ENCODE measurements around the gene NES.

Gene NES

DNA sequence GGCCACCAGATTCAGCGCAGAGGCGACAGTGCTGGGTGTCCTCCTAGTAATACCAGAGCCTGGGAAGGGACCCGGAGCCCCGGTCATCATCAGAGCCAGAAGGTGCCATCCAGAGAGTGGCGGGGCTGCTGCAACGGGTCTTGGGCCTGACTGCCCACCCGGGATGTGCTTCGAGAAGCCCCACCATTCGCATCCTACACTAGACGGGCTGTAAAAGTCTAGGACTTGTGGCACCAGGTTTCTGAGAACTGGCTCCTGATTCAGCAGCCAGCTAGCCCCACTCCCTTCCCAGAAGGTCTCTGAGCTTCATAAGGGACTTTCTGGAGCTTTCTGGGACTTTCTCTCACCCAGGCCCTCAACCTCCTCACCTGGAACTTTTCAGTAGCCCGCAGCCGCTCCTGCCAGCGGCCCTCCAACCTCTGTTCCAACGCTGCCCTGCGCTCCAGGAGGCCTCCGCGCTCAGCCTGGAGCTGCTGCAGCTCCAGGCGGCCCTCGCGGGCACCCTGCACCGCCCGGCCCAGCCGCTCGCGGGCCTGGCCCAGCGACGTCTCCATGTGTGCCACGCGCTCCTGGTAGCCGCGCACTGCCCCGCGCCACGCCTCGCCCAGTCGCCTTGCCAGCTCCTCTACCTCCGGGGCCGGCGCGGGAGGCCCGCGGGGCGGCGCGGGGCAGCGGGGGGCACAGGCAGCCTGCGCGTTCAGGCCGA lies 940 bp downstream of the NES start:
- H3K27ac ChIP-seq, result no peak overlapping the region
- ChIA-PET POLR2A (ENCODE audit: low non-redundant PET) (no interaction called here), CTCF (interaction anchor here (0.6 to 3.9 kb wide), 7 partner anchors 16 to 145 kb away, joined by 3 to 19 read pairs (median 5); partner anchors contain the start of gene CRABP2)
- TF ChIP-seq, protein P1, sequence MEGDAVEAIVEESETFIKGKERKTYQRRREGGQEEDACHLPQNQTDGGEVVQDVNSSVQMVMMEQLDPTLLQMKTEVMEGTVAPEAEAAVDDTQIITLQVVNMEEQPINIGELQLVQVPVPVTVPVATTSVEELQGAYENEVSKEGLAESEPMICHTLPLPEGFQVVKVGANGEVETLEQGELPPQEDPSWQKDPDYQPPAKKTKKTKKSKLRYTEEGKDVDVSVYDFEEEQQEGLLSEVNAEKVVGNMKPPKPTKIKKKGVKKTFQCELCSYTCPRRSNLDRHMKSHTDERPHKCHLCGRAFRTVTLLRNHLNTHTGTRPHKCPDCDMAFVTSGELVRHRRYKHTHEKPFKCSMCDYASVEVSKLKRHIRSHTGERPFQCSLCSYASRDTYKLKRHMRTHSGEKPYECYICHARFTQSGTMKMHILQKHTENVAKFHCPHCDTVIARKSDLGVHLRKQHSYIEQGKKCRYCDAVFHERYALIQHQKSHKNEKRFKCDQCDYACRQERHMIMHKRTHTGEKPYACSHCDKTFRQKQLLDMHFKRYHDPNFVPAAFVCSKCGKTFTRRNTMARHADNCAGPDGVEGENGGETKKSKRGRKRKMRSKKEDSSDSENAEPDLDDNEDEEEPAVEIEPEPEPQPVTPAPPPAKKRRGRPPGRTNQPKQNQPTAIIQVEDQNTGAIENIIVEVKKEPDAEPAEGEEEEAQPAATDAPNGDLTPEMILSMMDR (conservative IDR thresholded peaks at IDR 0.05; ENCODE audit: low read depth), result no peak
- DNase-seq (ENCODE audit: low spot score), result no peak

- ChIA-PET POLR2A (ENCODE audit: low non-redundant PET) (no interaction called here), CTCF (interaction anchor here (0.6 to 3.9 kb wide), 5 partner anchors 14 to 144 kb away, joined by 3 to 19 read pairs (median 3); no protein-coding TSS in a partner anchor)
- TF ChIP-seq, protein P1 (conservative IDR thresholded peaks at IDR 0.05; ENCODE audit: low read depth), result no peak
- no peak for DNase-seq (ENCODE audit: low spot score)
- no peak overlapping the region for H3K27ac ChIP-seq
These were observed 1.7 kb downstream of the NES start for GRCh38 chr1:156675210-156676113.

- no peak overlapping the region for H3K27ac ChIP-seq
- POLR2A ChIA-PET (ENCODE audit: low non-redundant PET), result no interaction called here
- CTCF ChIA-PET, result interaction anchor here (0.8 to 1.0 kb wide), 2 partner anchors 12 to 14 kb away, joined by 3 read pairs; no protein-coding TSS in a partner anchor
- TF ChIP-seq, protein P1 (conservative IDR thresholded peaks at IDR 0.05; ENCODE audit: low read depth), result no peak
- DNase-seq (ENCODE audit: low spot score), result no peak
These were observed 3.7 kb downstream of the NES start for GRCh38 chr1:156673387-156674121.

DNA sequence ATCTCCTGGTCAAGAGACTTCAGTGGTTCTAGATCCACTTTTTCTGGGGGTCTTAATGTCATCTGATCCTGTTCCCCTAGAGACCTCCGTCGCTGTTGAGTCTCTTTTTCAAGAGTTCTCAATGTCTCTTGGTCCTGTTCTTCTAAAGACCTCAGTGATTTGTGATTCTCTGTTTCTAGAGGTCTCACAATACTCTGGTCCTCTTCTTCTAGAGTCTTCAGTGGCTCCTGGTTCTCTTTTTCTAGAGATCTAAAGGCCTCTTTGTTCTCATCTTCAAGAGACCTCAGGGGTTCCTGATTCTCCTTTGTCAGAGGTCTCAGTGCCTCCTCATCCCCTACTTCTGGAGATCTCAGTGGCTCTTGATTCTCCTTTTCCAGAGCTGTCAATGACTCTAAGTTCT lies 5.4 kb downstream of the NES start:
- CTCF ChIA-PET, result interaction anchor here (0.7 to 1.0 kb wide), 2 partner anchors 18 to 218 kb away, joined by 3 to 4 read pairs; no protein-coding TSS in a partner anchor
- TF ChIP-seq, protein P1 (conservative IDR thresholded peaks at IDR 0.05; ENCODE audit: low read depth), result no peak
- DNase-seq (ENCODE audit: low spot score), result no peak
- POLR2A ChIA-PET (ENCODE audit: low non-redundant PET), result no interaction called here
- H3K27ac ChIP-seq, result no peak overlapping the region

DNA sequence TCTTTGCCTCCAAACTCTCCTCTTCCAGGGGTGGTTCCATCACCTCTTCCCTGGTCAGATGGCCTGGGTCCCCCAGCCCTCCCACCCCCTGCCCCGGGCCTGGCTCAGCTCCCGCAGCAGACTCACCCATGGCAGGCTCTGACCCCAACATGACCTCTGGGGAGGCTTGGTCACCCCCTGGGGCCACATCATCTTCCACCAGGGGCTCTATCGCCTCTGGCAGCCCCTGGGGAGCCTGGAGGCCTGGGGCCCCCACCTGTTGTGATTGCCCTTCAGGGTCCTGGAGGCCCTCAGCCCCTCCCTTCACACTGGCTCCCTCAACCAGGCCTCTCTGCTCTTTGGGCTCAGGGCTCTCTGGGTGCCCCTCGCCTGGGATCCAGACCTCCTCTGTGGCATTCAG lies 6.4 kb downstream of the NES start:
- no peak overlapping the region for H3K27ac ChIP-seq
- ChIA-PET POLR2A (ENCODE audit: low non-redundant PET) (no interaction called here), CTCF (interaction anchor here (0.6 to 1.0 kb wide), 3 partner anchors 27 to 219 kb away, joined by 3 to 6 read pairs (median 3); no protein-coding TSS in a partner anchor)
- no peak for DNase-seq (ENCODE audit: low spot score)
- TF ChIP-seq, protein P1 (conservative IDR thresholded peaks at IDR 0.05; ENCODE audit: low read depth), result no peak

DNA sequence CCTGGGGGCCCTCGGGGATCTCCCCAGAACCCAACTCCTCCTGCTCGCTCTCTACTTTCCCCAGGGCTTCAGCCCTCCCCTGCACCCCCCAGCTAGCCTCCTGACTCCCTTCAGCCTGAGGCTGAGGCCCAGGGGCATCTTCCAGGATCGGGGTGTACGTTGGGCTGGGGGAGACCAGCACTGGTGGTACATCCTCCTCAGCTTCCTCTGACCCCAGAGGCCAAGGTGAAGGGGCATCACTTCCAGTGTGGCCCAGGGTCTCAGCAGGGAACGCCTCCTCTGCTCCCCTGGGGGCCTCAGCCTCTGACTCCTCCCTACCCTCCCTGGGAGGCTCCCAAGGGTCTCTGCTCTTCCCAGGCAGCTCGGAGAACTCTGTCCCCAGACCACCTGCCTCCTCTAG lies 6.8 kb downstream of the NES start:
- no peak overlapping the region for H3K27ac ChIP-seq
- CTCF ChIA-PET, result interaction anchor here (0.6 kb wide), 1 partner anchor 82 kb away, joined by 3 read pairs; no protein-coding TSS in a partner anchor
- POLR2A ChIA-PET (ENCODE audit: low non-redundant PET), result no interaction called here
- no peak for DNase-seq (ENCODE audit: low spot score)
- TF ChIP-seq, protein P1 (conservative IDR thresholded peaks at IDR 0.05; ENCODE audit: low read depth), result no peak

Measured in RWPE1 (cell line).